AG09309 (cell line): ENCODE data around the gene MYO7B.

ENCODE experiments used
- DNase-seq: peaks from one replicate; pipeline ENCODE4 v3.0.0-alpha.2; 2010; ENCODE audit warnings: low read depth
- H3K4me3 ChIP-seq: 2 replicates; pipeline ENCODE4 v1.5.1; 2011; ENCODE audit warnings: mild to moderate bottlenecking, low read depth, low read length, moderate library complexity; ENCODE audit not compliant: control insufficient read depth
- CTCF ChIP-seq: IDR thresholded peaks from 2 replicates; pipeline ENCODE4 v1.5.1; 2011; ENCODE audit warnings: mild to moderate bottlenecking, low read depth, low read length, inconsistent platforms; ENCODE audit not compliant: insufficient read depth, control insufficient read depth; ENCODE audit errors: missing control alignments

The MYO7B gene

GRCh38 chr2:127618551-127619202 is 83.2 kb downstream of the MYO7B start:
- TF ChIP-seq CTCF: no peak
- no peak overlapping the region for H3K4me3 ChIP-seq
- no peak for DNase-seq

- TF ChIP-seq CTCF: no peak
- H3K4me3 ChIP-seq: no peak overlapping the region
- no peak for DNase-seq
Observed at GRCh38 chr2:127619203-127619590, 83.7 kb downstream of the MYO7B start.

- no peak overlapping the region for H3K4me3 ChIP-seq
- no peak for DNase-seq
- TF ChIP-seq CTCF: no peak
Observed at GRCh38 chr2:127619877-127620705, 84.6 kb downstream of the MYO7B start.

GRCh38 chr2:127620866-127621265 is 85.4 kb downstream of the MYO7B start:
- H3K4me3 ChIP-seq: no peak overlapping the region
- no peak for DNase-seq

GRCh38 chr2:127621981-127622431 is 86.5 kb downstream of the MYO7B start:
- TF ChIP-seq CTCF: no peak
- no peak overlapping the region for H3K4me3 ChIP-seq
- DNase-seq: no peak

More at GRCh38 chr2:127620866-127621265, 85.4 kb downstream of the MYO7B start:
- TF ChIP-seq CTCF: no peak

GRCh38 chr2:127622561-127623387 is 87.3 kb downstream of the MYO7B start:
- no peak overlapping the region for H3K4me3 ChIP-seq
- DNase-seq: no peak
- TF ChIP-seq CTCF: no peak
